HepG2 (cell line): ENCODE results near the gene DNPH1. TPM values are rescaled to one million over a fixed set of nuclear protein-coding genes. Genes with fewer than 3 reads are reported as not detected.

Source experiments
- ATAD3A ChIP-seq: sonication (generic); formaldehyde crosslinking; IDR thresholded peaks from 2 replicates; pipeline ENCODE4 v1.4.0; 2020; ENCODE audit warnings: missing genetic modification reagents
- FIP1L1 ChIP-seq: fragments of 200-400 bp; formaldehyde crosslinking; IDR thresholded peaks from 2 replicates; pipeline ENCODE4 v1.6.1; 2018; ENCODE audit warnings: low read depth, mild to moderate bottlenecking, low read length, moderate library complexity, borderline replicate concordance; ENCODE audit not compliant: insufficient read depth
- FOXA3 ChIP-seq: IDR thresholded peaks from 2 replicates; pipeline ENCODE4 v1.6.1; 2016; ENCODE audit warnings: missing genetic modification reagents, missing compliant biosample characterization
- FOXK1 ChIP-seq: sonication (generic); formaldehyde crosslinking; IDR thresholded peaks from 2 replicates; pipeline ENCODE4 v1.4.0; 2020; ENCODE audit warnings: low read depth, missing genetic modification reagents, borderline replicate concordance
- FOXP4 ChIP-seq: sonication (generic); formaldehyde crosslinking; IDR thresholded peaks from 2 replicates; pipeline ENCODE4 v1.4.0; 2020; ENCODE audit warnings: missing genetic modification reagents
- IKZF4 ChIP-seq: sonication (generic); formaldehyde crosslinking; IDR thresholded peaks from 2 replicates; pipeline ENCODE4 v1.5.1; 2020; ENCODE audit warnings: borderline replicate concordance, mild to moderate bottlenecking, low read depth, missing genetic modification reagents; ENCODE audit errors: not compliant biosample characterization
- KMT2A ChIP-seq: sonication (generic); formaldehyde crosslinking; IDR thresholded peaks from 2 replicates; pipeline ENCODE4 v1.4.0; 2020; ENCODE audit warnings: missing genetic modification reagents
- MXD4 ChIP-seq: IDR thresholded peaks from 2 replicates; pipeline ENCODE4 v1.6.1; 2016; ENCODE audit warnings: mild to moderate bottlenecking, missing biosample characterization, missing genetic modification reagents
- NFIB ChIP-seq: sonication (generic); formaldehyde crosslinking; IDR thresholded peaks from 2 replicates; pipeline ENCODE4 v1.9.0; 2021; ENCODE audit warnings: missing genetic modification reagents, mild to moderate bottlenecking, borderline replicate concordance
- PPARG ChIP-seq: conservative IDR thresholded peaks from 2 replicates; pipeline ENCODE4 v1.6.1; 2016; ENCODE audit warnings: missing biosample characterization, missing genetic modification reagents
- RELA ChIP-seq: sonication (generic); formaldehyde crosslinking; IDR thresholded peaks from 2 replicates; pipeline ENCODE4 v1.4.0; 2020; ENCODE audit warnings: missing genetic modification reagents
- SCMH1 ChIP-seq: sonication (generic); formaldehyde crosslinking; IDR thresholded peaks from 2 replicates; pipeline ENCODE4 v1.9.0; 2021; ENCODE audit warnings: missing genetic modification reagents, mild to moderate bottlenecking, borderline replicate concordance
- SUZ12 ChIP-seq: fragments of 150-350 bp; IDR thresholded peaks from 2 replicates; pipeline ENCODE4 v1.6.1; 2014; ENCODE audit warnings: low read depth, low read length
- TFAP4 ChIP-seq: sonication (generic); IDR thresholded peaks from 2 replicates; pipeline ENCODE4 v1.6.1; 2016; ENCODE audit warnings: low read depth, borderline replicate concordance
- WIZ ChIP-seq: sonication (generic); formaldehyde crosslinking; IDR thresholded peaks from 2 replicates; pipeline ENCODE4 v1.5.1; 2020; ENCODE audit warnings: mild to moderate bottlenecking, missing genetic modification reagents
- ZFP90 ChIP-seq: sonication (generic); formaldehyde crosslinking; IDR thresholded peaks from 2 replicates; pipeline ENCODE4 v1.8.0; 2022; ENCODE audit warnings: missing genetic modification reagents, mild to moderate bottlenecking, inconsistent platforms, borderline replicate concordance
- ZNF10 ChIP-seq: sonication (generic); formaldehyde crosslinking; IDR thresholded peaks from 2 replicates; pipeline ENCODE4 v1.4.0; 2020; ENCODE audit warnings: mild to moderate bottlenecking, low read depth, missing genetic modification reagents, borderline replicate concordance
- ZNF121 ChIP-seq: sonication (generic); formaldehyde crosslinking; IDR thresholded peaks from 2 replicates; pipeline ENCODE4 v1.5.0; 2020; ENCODE audit warnings: mild to moderate bottlenecking, missing genetic modification reagents
- ZNF18 ChIP-seq: sonication (generic); formaldehyde crosslinking; IDR thresholded peaks from 2 replicates; pipeline ENCODE4 v1.8.0; 2022; ENCODE audit warnings: mild to moderate bottlenecking, missing genetic modification reagents; ENCODE audit not compliant: insufficient replicate concordance
- ZNF207 ChIP-seq: fragments of 450-650 bp; IDR thresholded peaks from 2 replicates; pipeline ENCODE4 v1.6.1; 2016; ENCODE audit warnings: antibody characterized with exemption, borderline replicate concordance
- ZNF253 ChIP-seq: sonication (generic); formaldehyde crosslinking; IDR thresholded peaks from 2 replicates; pipeline ENCODE4 v1.8.0; 2022; ENCODE audit warnings: mild to moderate bottlenecking, missing genetic modification reagents, borderline replicate concordance
- ZNF3 ChIP-seq: IDR thresholded peaks from 2 replicates; pipeline ENCODE4 v1.7.0; 2017; ENCODE audit warnings: inconsistent platforms
- ZNF367 ChIP-seq: sonication (generic); formaldehyde crosslinking; IDR thresholded peaks from 2 replicates; pipeline ENCODE4 v1.4.0; 2020; ENCODE audit warnings: missing genetic modification reagents, borderline replicate concordance
- ZNF484 ChIP-seq: sonication (generic); formaldehyde crosslinking; IDR thresholded peaks from 2 replicates; pipeline ENCODE4 v1.5.1; 2020; ENCODE audit warnings: mild to moderate bottlenecking, low read depth, missing genetic modification reagents, borderline replicate concordance
- ZNF746 ChIP-seq: sonication (generic); formaldehyde crosslinking; IDR thresholded peaks from 2 replicates; pipeline ENCODE4 v1.8.0; 2022; ENCODE audit warnings: mild to moderate bottlenecking, missing genetic modification reagents
- polyA plus RNA-seq, 8 experiments: library from polyadenylated mRNA; depleted of rRNA in 3 of 8; stranded (reverse) in 7 of 8; unstranded in 1 of 8; fragments of >200 nt; fragmentation: Illumina TruSeq in 4 of 8; extraction: Trizol in 4 of 8; gene quantifications; 2 replicates each; pipeline versions ENCODE4 v1.2.1 to v1.2.3, GENCODE V29; 2011 to 2016; ENCODE audit warnings: low read depth in 4 of 8, missing spikeins in 1 of 8, mixed read lengths in 1 of 8; ENCODE audit not compliant: insufficient read depth in 1 of 8
- total RNA-seq, 5 experiments: library from RNA; depleted of rRNA; stranded (reverse); fragments of >200 nt; fragmentation: Illumina TruSeq; extraction: Trizol; gene quantifications; 2 replicates each; pipeline ENCODE4 v1.2.3, GENCODE V29; 2016; ENCODE audit warnings: low read depth in 1 of 5
- TF ChIP-seq, protein P1 (sequence below): sonication (generic); formaldehyde crosslinking; IDR thresholded peaks from 2 replicates; pipeline ENCODE4 v1.5.0; 2020; ENCODE audit warnings: missing genetic modification reagents

The DNPH1 gene
- total and polyA plus RNA-seq, 2 of the 13 experiments (the other 11 are each of a cell fraction or from before 2014, with no cell fraction given): 56.5 to 75.1 TPM

- peak; percentile 31; the same call in 1 of the 2 replicates for TF ChIP-seq FOXK1 (CRISPR knock-in tag)
- no peak for TF ChIP-seq ZNF18
- TF ChIP-seq SUZ12: no peak
- TF ChIP-seq FIP1L1: no peak
- no peak for TF ChIP-seq KMT2A (CRISPR knock-in tag)
- no peak for TF ChIP-seq SCMH1 (CRISPR knock-in tag)
- no peak for TF ChIP-seq ZNF367
- TF ChIP-seq ZNF121: no peak
- no peak for TF ChIP-seq RELA (CRISPR knock-in tag)
- TF ChIP-seq, protein P1, sequence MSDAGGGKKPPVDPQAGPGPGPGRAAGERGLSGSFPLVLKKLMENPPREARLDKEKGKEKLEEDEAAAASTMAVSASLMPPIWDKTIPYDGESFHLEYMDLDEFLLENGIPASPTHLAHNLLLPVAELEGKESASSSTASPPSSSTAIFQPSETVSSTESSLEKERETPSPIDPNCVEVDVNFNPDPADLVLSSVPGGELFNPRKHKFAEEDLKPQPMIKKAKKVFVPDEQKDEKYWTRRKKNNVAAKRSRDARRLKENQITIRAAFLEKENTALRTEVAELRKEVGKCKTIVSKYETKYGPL (CRISPR knock-in tag): no peak
- TF ChIP-seq ATAD3A: no peak
- TF ChIP-seq ZNF10 (CRISPR knock-in tag): no peak
- no peak for TF ChIP-seq ZFP90 (CRISPR knock-in tag)
- no peak for TF ChIP-seq ZNF3 (CRISPR knock-in tag)
- TF ChIP-seq ZNF253 (CRISPR knock-in tag): no peak
- no peak for TF ChIP-seq IKZF4 (CRISPR knock-in tag)
- TF ChIP-seq WIZ: no peak
- TF ChIP-seq MXD4: no peak
- 0 out of 2 replicates have a peak, but pooled peaks have one; percentile 33 for TF ChIP-seq FOXP4 (CRISPR knock-in tag)
- peak; percentile 84 for TF ChIP-seq PPARG (CRISPR knock-in tag)
- TF ChIP-seq ZNF746 (CRISPR knock-in tag): peak; percentile 95
- peak; percentile 54; the same call in 1 of the 2 replicates for TF ChIP-seq TFAP4
- TF ChIP-seq ZNF207: no peak
- no peak for TF ChIP-seq NFIB (CRISPR knock-in tag)
- peak; percentile 49; the same call in 1 of the 2 replicates for TF ChIP-seq FOXA3 (CRISPR knock-in tag)
- TF ChIP-seq ZNF484 (CRISPR knock-in tag): no peak
Observed at GRCh38 chr6:43276577-43277305, 47.5 kb upstream of the DNPH1 start (continued).
